Natural killer cell (primary cell): ENCODE results near the gene BARHL2. TPM values are rescaled to one million over a fixed set of nuclear protein-coding genes. Genes with fewer than 3 reads are reported as not detected.
A peak's percentile ranks its signal among the peaks of the same experiment; 100 is the strongest.

Source experiments
- ATAC-seq, 3 donors: fragments of 150-1000 bp in 2 of 3; fragments of 200-7000 bp in 1 of 3; cut with Tn5 transposase; 1 replicate in 1 of 3; 2 replicates in 2 of 3; pipeline ENCODE4 v1.10.0; 2021; ENCODE audit warnings: mild to moderate bottlenecking in 2 of 3, moderate library complexity in 2 of 3
- DNase-seq, 2 donors: peaks; one replicate each; pipeline versions ENCODE4 v3.0.0 to v3.0.0-alpha.2; 2013 to 2021; ENCODE audit warnings: mixed read lengths in 1 of 2
- H3K27ac ChIP-seq: one replicate; pipeline ENCODE4 v1.5.1; 2013; ENCODE audit warnings: mild to moderate bottlenecking, low read length
- H3K27me3 ChIP-seq: one replicate; pipeline ENCODE4 v1.6.1; 2013; ENCODE audit warnings: low read length; ENCODE audit not compliant: control insufficient read depth, insufficient read depth
- H3K36me3 ChIP-seq: one replicate; pipeline ENCODE4 v1.6.1; 2013; ENCODE audit warnings: low read length; ENCODE audit not compliant: control insufficient read depth, insufficient read depth
- H3K4me1 ChIP-seq: one replicate; pipeline ENCODE4 v1.6.1; 2013; ENCODE audit warnings: low read length; ENCODE audit not compliant: control insufficient read depth, insufficient read depth
- H3K4me3 ChIP-seq: one replicate; pipeline ENCODE4 v1.5.1; 2013; ENCODE audit warnings: low read length
- H3K9me3 ChIP-seq: one replicate; pipeline ENCODE4 v1.6.1; 2013; ENCODE audit warnings: low read length; ENCODE audit not compliant: control insufficient read depth, insufficient read depth
- H3K27ac Mint-ChIP-seq, 2 donors: one replicate each; pipeline ENCODE4 v1.8.0; 2022; ENCODE audit warnings: mild to moderate bottlenecking in 2 of 2, mixed read lengths in 2 of 2, moderate library complexity in 1 of 2
- H3K27me3 Mint-ChIP-seq, 2 donors: one replicate each; pipeline ENCODE4 v1.8.0; 2022; ENCODE audit warnings: low read depth in 2 of 2, mixed read lengths in 2 of 2
- H3K36me3 Mint-ChIP-seq: one replicate; pipeline ENCODE4 v1.8.0; 2022; ENCODE audit warnings: mixed read lengths
- H3K4me1 Mint-ChIP-seq, 2 donors: one replicate each; pipeline ENCODE4 v1.8.0; 2022; ENCODE audit warnings: mixed read lengths in 2 of 2
- H3K4me3 Mint-ChIP-seq: one replicate; pipeline ENCODE4 v1.8.0; 2022; ENCODE audit warnings: mild to moderate bottlenecking, moderate library complexity, mixed read lengths
- H3K9me3 Mint-ChIP-seq, 2 donors: one replicate each; pipeline ENCODE4 v1.8.0; 2022; ENCODE audit warnings: mixed read lengths in 2 of 2
- WGBS: methylation state at CpG from one replicate; pipeline ENCODE4 v1.1.7; 2013; ENCODE audit warnings: missing lambda C conversion rate; ENCODE audit not compliant: insufficient coverage; 5-methylcytosine and 5-hydroxymethylcytosine counted together
- intact Hi-C: fragments of 100-400 bp; cut with micrococcal nuclease; formaldehyde crosslinking; loops from one replicate; pipeline ENCODE4 v1.14.2; 2022
- total RNA-seq, 4 donors: library from RNA; stranded (reverse); fragments of 120-200 nt in 1 of 4; gene quantifications; one replicate each; pipeline versions ENCODE4 v1.2.3 to v1.2.4, GENCODE V29; 2013 to 2022
- TF ChIP-seq, protein P1 (sequence below): fragments of 200-600 bp; IDR thresholded peaks from one replicate; pipeline ENCODE4 v1.8.0; 2022; ENCODE audit warnings: antibody characterized with exemption

BARHL2 gene
- total RNA-seq, 3 donors from 2014 or later (not counting 1 experiment from before 2014, with no cell fraction given): not detected

DNA sequence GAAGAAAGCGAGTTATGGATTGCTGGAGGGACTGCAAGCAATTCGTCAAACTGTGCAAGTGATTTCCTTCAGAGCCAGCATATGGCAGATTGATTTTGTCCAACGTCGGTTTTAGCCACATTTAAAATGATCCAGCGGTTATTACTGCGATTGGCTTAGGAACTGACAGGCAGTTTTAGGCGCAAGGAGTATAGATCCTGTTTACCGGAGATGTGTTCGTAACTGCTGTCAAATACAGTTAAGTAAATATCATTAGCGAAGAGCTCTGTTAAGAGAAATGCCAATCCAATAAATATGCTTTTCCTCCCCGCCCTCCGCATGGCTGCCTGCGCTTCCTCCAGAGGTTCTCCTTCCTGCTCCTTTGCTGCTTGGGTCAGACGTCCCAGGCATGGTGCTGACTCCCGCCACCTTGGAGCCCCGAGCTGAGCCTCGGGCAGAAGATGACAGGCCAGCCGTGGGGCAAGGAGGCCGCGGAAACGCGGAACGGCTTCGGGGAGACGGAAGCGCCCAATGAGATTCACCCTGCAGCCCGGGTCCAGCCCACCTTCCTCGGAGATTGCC, 9.4 kb upstream of the BARHL2 start:
- Histone ChIP-seq H3K4me1 (peaks cover 60% of the 10 kb centered on the region), H3K27ac (no peak overlapping the region), H3K27me3 (peaks cover 93% of the 10 kb centered on the region), H3K36me3 (no peaks in the 10 kb centered on the region), H3K9me3 (peaks cover 31% of the 10 kb centered on the region), H3K4me3 (no peak overlapping the region)
- Mint-ChIP-seq H3K36me3 (peaks cover 22% of the 10 kb centered on the region), H3K27me3 (peaks cover 89 to 97% of the 10 kb centered on the region in 2 donors), H3K27ac (peak overlapping the region; percentile 34 to 57), H3K4me1 (peaks cover 62 to 73% of the 10 kb centered on the region in 2 donors), H3K4me3 (peak overlapping the region; percentile 77), H3K9me3 (no peaks in the 10 kb centered on the region)
- ATAC-seq (no peak), DNase-seq (no peak)
- intact Hi-C loops: no loop called here
- TF ChIP-seq, protein P1, sequence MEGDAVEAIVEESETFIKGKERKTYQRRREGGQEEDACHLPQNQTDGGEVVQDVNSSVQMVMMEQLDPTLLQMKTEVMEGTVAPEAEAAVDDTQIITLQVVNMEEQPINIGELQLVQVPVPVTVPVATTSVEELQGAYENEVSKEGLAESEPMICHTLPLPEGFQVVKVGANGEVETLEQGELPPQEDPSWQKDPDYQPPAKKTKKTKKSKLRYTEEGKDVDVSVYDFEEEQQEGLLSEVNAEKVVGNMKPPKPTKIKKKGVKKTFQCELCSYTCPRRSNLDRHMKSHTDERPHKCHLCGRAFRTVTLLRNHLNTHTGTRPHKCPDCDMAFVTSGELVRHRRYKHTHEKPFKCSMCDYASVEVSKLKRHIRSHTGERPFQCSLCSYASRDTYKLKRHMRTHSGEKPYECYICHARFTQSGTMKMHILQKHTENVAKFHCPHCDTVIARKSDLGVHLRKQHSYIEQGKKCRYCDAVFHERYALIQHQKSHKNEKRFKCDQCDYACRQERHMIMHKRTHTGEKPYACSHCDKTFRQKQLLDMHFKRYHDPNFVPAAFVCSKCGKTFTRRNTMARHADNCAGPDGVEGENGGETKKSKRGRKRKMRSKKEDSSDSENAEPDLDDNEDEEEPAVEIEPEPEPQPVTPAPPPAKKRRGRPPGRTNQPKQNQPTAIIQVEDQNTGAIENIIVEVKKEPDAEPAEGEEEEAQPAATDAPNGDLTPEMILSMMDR: no peak
- WGBS: 9% methylated on average over 28 of the region's 28 CpGs

DNA sequence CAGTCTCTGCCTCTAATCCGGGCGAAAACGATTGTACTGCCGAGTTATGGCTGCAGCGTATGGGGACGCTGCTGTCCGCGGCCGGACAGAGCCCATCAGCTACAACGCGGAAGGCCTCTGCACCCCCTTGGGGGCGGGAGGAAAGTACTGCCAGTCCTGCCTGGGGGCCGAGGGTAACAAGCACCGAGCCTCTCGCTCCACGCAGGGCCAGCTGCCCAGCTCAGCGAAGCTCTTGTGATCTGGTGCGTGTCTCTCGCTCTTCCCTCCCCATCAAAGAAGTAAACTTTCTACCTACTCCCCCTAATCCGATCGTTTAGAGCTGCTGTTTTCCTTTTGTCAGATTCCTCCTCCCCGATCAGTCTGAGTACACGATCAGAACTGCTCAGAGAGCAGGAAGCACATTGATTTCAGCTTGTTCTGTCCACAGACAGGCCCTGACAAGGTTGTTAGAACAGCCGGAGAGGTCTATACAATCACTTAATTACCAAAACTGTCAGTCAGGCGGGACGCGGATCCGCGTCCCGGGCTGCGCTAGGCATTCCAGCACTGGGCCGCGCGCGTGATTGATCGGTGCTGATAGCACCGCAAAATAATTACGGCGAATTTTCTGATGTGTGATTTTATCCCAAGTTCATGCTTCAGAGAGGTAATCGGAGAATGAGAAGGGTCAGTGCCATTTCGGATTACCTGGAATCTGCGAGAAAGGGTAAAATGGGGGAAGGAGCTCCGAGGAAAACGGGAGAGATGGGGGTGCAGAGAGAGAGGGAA, 8.7 kb upstream of the BARHL2 start:
- Mint-ChIP-seq H3K9me3 (no peaks in the 10 kb centered on the region), H3K27ac (peak overlapping the region; percentile 34 to 57), H3K4me1 (peaks cover 60 to 72% of the 10 kb centered on the region in 2 donors), H3K4me3 (peak overlapping the region; percentile 77), H3K36me3 (peaks cover 22% of the 10 kb centered on the region), H3K27me3 (peaks cover 89 to 97% of the 10 kb centered on the region in 2 donors)
- WGBS: 10% methylated on average over 44 of the region's 44 CpGs
- Histone ChIP-seq H3K27ac (no peak overlapping the region), H3K4me3 (no peak overlapping the region), H3K36me3 (no peaks in the 10 kb centered on the region), H3K27me3 (peaks cover 94% of the 10 kb centered on the region), H3K4me1 (peaks cover 59% of the 10 kb centered on the region), H3K9me3 (peaks cover 31% of the 10 kb centered on the region)
- intact Hi-C loops: no loop called here
- ATAC-seq (peak in 2 of 3 donors; percentile 27 to 31), DNase-seq (peak in 1 of 2 donors; percentile 36)
- TF ChIP-seq, protein P1: no peak

DNA sequence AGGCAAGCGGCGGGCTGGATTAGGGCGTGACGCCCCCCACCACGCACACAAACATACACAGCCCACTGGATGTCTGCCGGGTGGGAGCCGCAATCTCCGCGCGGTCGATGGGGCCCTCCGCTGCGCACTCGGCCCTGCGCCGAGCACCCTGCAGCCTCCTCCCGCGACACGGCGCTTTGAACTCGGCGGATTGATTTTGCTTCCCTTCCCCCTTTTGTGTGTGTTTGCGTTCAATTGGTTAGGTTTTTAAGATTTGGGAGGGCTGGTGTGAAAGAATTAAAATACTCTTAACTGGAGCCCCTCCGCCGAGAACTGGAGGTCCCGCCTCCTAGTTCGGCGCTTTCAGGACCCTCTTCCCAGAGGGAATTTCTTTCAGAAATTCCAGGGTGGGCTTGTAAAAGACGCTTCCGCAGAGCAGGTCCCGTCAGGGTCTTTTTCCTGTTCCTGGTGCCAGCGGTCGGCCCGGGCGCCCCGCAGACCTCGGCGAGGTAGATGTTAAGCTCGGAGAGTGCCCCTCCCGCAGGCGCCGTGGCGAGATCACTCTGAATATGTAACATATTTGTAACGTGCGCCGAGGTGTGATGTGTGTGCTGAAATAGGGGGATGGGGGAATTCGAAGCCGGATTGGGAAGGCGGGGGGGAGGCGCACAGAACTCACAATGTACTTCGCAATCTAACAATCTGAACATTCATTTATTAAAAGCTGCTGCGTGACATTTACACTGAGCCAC, 8.0 kb upstream of the BARHL2 start:
- Mint-ChIP-seq H3K4me1 (peaks cover 53 to 64% of the 10 kb centered on the region in 2 donors), H3K27ac (no peak overlapping the region), H3K9me3 (no peaks in the 10 kb centered on the region), H3K4me3 (peak overlapping the region; percentile 77), H3K27me3 (peaks cover 88 to 99% of the 10 kb centered on the region in 2 donors), H3K36me3 (peaks cover 22% of the 10 kb centered on the region)
- no peak for DNase-seq
- ATAC-seq: no peak
- Histone ChIP-seq H3K4me1 (peaks cover 53% of the 10 kb centered on the region), H3K4me3 (no peak overlapping the region), H3K36me3 (no peaks in the 10 kb centered on the region), H3K9me3 (peaks cover 36% of the 10 kb centered on the region), H3K27ac (no peak overlapping the region), H3K27me3 (peaks cover 98% of the 10 kb centered on the region)
- intact Hi-C loops: loop anchor here (5.0 kb wide), 1 partner anchor 237 kb away; no protein-coding TSS in a partner anchor
- TF ChIP-seq, protein P1: no peak
- WGBS: 13% methylated on average over 48 of the region's 52 CpGs
